H1 (cell line): ENCODE measurements around the gene LTBP1. TPM values are rescaled to one million over a fixed set of nuclear protein-coding genes. Genes with fewer than 3 reads are reported as not detected.

Source experiments
- CTCF ChIA-PET: fragments of 300-600 bp; sonication (Branson Sonifier 250); formaldehyde crosslinking; loops from one replicate; lab custom pipeline; 2021; ENCODE audit not compliant: partially characterized antibody; lab: Charles Lee
- POLR2A ChIA-PET: fragments of 300-600 bp; sonication (Branson Sonifier 250); formaldehyde crosslinking; loops from one replicate; lab custom pipeline; 2021; ENCODE audit warnings: inconsistent platforms; ENCODE audit not compliant: partially characterized antibody; lab: Charles Lee
- DNase-seq, 2 experiments: peaks; one replicate each; pipeline versions ENCODE4 v3.0.0 to v3.0.0-alpha.2; 2010 to 2022; ENCODE audit warnings: low spot score in 2 of 2, low read depth in 1 of 2, mixed read lengths in 1 of 2
- FAIRE-seq: peaks from 2 replicates; lab custom pipeline; 2011; peaks lifted over from hg19 to GRCh38; lab: Jason Lieb, UNC
- H2AFZ ChIP-seq: 2 replicates; pipeline ENCODE4 v1.8.1; 2012; ENCODE audit warnings: low read length, inconsistent platforms
- H2AK5ac ChIP-seq: 2 replicates; pipeline ENCODE4 v1.6.1; 2013; ENCODE audit warnings: low read depth, low read length
- H2BK120ac ChIP-seq: replicated peaks from 2 replicates; pipeline ENCODE3; 2013; ENCODE audit warnings: low read depth, low read length, inconsistent platforms
- H2BK12ac ChIP-seq: 2 replicates; pipeline ENCODE4 v1.6.1; 2013; ENCODE audit warnings: low read depth, low read length
- H2BK15ac ChIP-seq: 2 replicates; pipeline ENCODE4 v1.6.1; 2013; ENCODE audit warnings: low read length
- H2BK20ac ChIP-seq: 2 replicates; pipeline ENCODE4 v1.6.1; 2013; ENCODE audit warnings: low read length
- H2BK5ac ChIP-seq: 2 replicates; pipeline ENCODE4 v1.6.1; 2013; ENCODE audit warnings: low read depth, low read length
- H3K14ac ChIP-seq: 2 replicates; pipeline ENCODE4 v1.6.1; 2013; ENCODE audit warnings: inconsistent platforms; ENCODE audit not compliant: insufficient read length
- H3K18ac ChIP-seq: 2 replicates; pipeline ENCODE4 v1.6.1; 2013; ENCODE audit warnings: low read length; ENCODE audit errors: extremely low read depth
- H3K23ac ChIP-seq: 2 replicates; pipeline ENCODE4 v1.6.1; 2013; ENCODE audit warnings: inconsistent platforms; ENCODE audit not compliant: insufficient read length
- H3K23me2 ChIP-seq: 2 replicates; pipeline ENCODE4 v1.6.1; 2013; ENCODE audit warnings: low read depth, low read length
- H3K27ac ChIP-seq: 2 replicates; pipeline ENCODE4 v1.6.1; 2011; ENCODE audit warnings: low read depth, low read length, inconsistent platforms
- H3K27me3 ChIP-seq, 4 experiments: replicated peaks in 1 of 4; 1 replicate in 1 of 4; 2 replicates in 3 of 4; pipeline versions ENCODE4 v1.6.1 to v1.8.1; 2011 to 2013; ENCODE audit warnings: low read length in 3 of 4, mild to moderate bottlenecking in 3 of 4, inconsistent platforms in 2 of 4, mixed read lengths in 2 of 4, moderate library complexity in 1 of 4; ENCODE audit not compliant: control insufficient read depth in 3 of 4, insufficient read depth in 3 of 4; ENCODE audit errors: extremely low read depth in 1 of 4
- H3K36me3 ChIP-seq, 4 experiments: 2 replicates each; pipeline versions ENCODE4 v1.6.1 to v1.8.1; 2011 to 2013; ENCODE audit warnings: mild to moderate bottlenecking in 4 of 4, low read length in 3 of 4, moderate library complexity in 2 of 4, control low read depth in 1 of 4, inconsistent platforms in 1 of 4; ENCODE audit not compliant: insufficient read depth in 4 of 4, control insufficient read depth in 2 of 4
- H3K4ac ChIP-seq: replicated peaks from 2 replicates; pipeline ENCODE3; 2013; ENCODE audit warnings: low read length, low read depth, mixed read lengths, inconsistent platforms; ENCODE audit not compliant: insufficient read length
- H3K4me1 ChIP-seq, 4 experiments: replicated peaks in 1 of 4; 1 replicate in 1 of 4; 2 replicates in 3 of 4; pipeline versions ENCODE4 v1.6.1 to v1.8.1; 2011 to 2013; ENCODE audit warnings: low read length in 3 of 4, inconsistent platforms in 2 of 4, mixed read lengths in 1 of 4; ENCODE audit not compliant: insufficient read depth in 4 of 4, control insufficient read depth in 3 of 4
- H3K4me2 ChIP-seq, 2 experiments: 2 replicates each; pipeline versions ENCODE4 v1.6.1 to v1.8.1; 2011 to 2013; ENCODE audit warnings: low read depth in 2 of 2, low read length in 2 of 2, control low read depth in 1 of 2, inconsistent platforms in 1 of 2, mild to moderate bottlenecking in 1 of 2; ENCODE audit not compliant: insufficient read depth in 1 of 2
- H3K4me3 ChIP-seq, 4 experiments: fragments of 200-600, 300-600 bp in 1 of 4; sonication (generic), shearing (Covaris generic), sonication (Bioruptor Twin) in 1 of 4; 2 replicates each; pipeline versions ENCODE4 v1.5.1 to v1.8.1; 2011 to 2016; ENCODE audit warnings: low read length in 4 of 4, low read depth in 3 of 4, control low read depth in 2 of 4, inconsistent platforms in 2 of 4, mild to moderate bottlenecking in 2 of 4, mixed read lengths in 1 of 4, moderate library complexity in 1 of 4; ENCODE audit not compliant: insufficient read depth in 2 of 4; ENCODE audit errors: extremely low read depth in 1 of 4
- H3K56ac ChIP-seq: replicated peaks from 2 replicates; pipeline ENCODE3; 2013; ENCODE audit warnings: low read depth, mild to moderate bottlenecking, mixed read lengths, low read length, inconsistent platforms; ENCODE audit not compliant: insufficient read length
- H3K79me1 ChIP-seq: 2 replicates; pipeline ENCODE4 v1.6.1; 2013; ENCODE audit warnings: low read depth, low read length, control low read depth
- H3K79me2 ChIP-seq, 2 experiments: 2 replicates each; pipeline versions ENCODE4 v1.6.1 to v1.8.1; 2012 to 2013; ENCODE audit warnings: low read length in 2 of 2, mild to moderate bottlenecking in 2 of 2, inconsistent platforms in 1 of 2; ENCODE audit not compliant: insufficient read depth in 2 of 2, control insufficient read depth in 1 of 2
- H3K9ac ChIP-seq, 4 experiments: replicated peaks in 1 of 4; 1 replicate in 1 of 4; 2 replicates in 3 of 4; pipeline versions ENCODE4 v1.6.1 to v1.8.1; 2011 to 2013; ENCODE audit warnings: low read depth in 3 of 4, low read length in 3 of 4, control low read depth in 2 of 4, mild to moderate bottlenecking in 2 of 4, moderate library complexity in 2 of 4, inconsistent platforms in 1 of 4; ENCODE audit errors: extremely low read depth in 1 of 4
- H3K9me3 ChIP-seq, 2 experiments: 2 replicates each; pipeline versions ENCODE4 v1.6.1 to v1.8.1; 2012 to 2013; ENCODE audit warnings: mild to moderate bottlenecking in 2 of 2, moderate library complexity in 2 of 2, control low read depth in 1 of 2, inconsistent platforms in 1 of 2, low read depth in 1 of 2, low read length in 1 of 2, mixed read lengths in 1 of 2; ENCODE audit not compliant: insufficient read depth in 2 of 2
- H4K20me1 ChIP-seq, 2 experiments: replicated peaks in 1 of 2; 2 replicates each; pipeline versions ENCODE3 to v1.8.1; 2011 to 2013; ENCODE audit warnings: inconsistent platforms in 2 of 2, low read length in 2 of 2, mild to moderate bottlenecking in 1 of 2; ENCODE audit not compliant: insufficient read depth in 2 of 2, control insufficient read depth in 1 of 2
- H4K5ac ChIP-seq: 2 replicates; pipeline ENCODE4 v1.6.1; 2013; ENCODE audit warnings: low read length, low read depth, mixed read lengths, inconsistent platforms; ENCODE audit not compliant: insufficient read length
- H4K8ac ChIP-seq: 2 replicates; pipeline ENCODE4 v1.8.0; 2013; ENCODE audit warnings: mild to moderate bottlenecking, moderate library complexity, low read length, inconsistent platforms; ENCODE audit not compliant: insufficient read depth; ENCODE audit errors: extremely low read depth
- H4K91ac ChIP-seq: replicated peaks from 2 replicates; pipeline ENCODE3; 2013; ENCODE audit warnings: low read length, mixed read lengths, inconsistent platforms; ENCODE audit not compliant: insufficient read length
- CTBP2 ChIP-seq: IDR thresholded peaks from 2 replicates; pipeline ENCODE4 v1.7.0; 2011; ENCODE audit warnings: borderline replicate concordance, mild to moderate bottlenecking, moderate library complexity, mixed read lengths, low read length; ENCODE audit not compliant: insufficient read depth, insufficient read length
- EGR1 ChIP-seq: IDR thresholded peaks from 2 replicates; pipeline ENCODE4 v1.6.1; 2011; ENCODE audit warnings: low read depth, low read length, borderline replicate concordance
- FOSL1 ChIP-seq: IDR thresholded peaks from 2 replicates; pipeline ENCODE4 v1.6.1; 2011; ENCODE audit warnings: mild to moderate bottlenecking, low read depth, low read length, moderate library complexity; ENCODE audit not compliant: insufficient read depth
- HDAC2 ChIP-seq, 2 experiments: fragments of 300-600 bp in 1 of 2; sonication (generic) in 1 of 2; IDR thresholded peaks; 2 replicates each; pipeline ENCODE4 v1.6.1; 2011 to 2012; ENCODE audit warnings: low read depth in 2 of 2, low read length in 2 of 2, mild to moderate bottlenecking in 2 of 2, moderate library complexity in 2 of 2, borderline replicate concordance in 1 of 2, inconsistent platforms in 1 of 2
- JUN ChIP-seq: IDR thresholded peaks from 2 replicates; pipeline ENCODE4 v1.6.1; 2011; ENCODE audit warnings: low read depth, mild to moderate bottlenecking, improper control_type of control experiment, low read length
- KDM1A ChIP-seq: fragments of 200-600, 300-600 bp; sonication (generic); IDR thresholded peaks from 2 replicates; pipeline ENCODE4 v1.7.1; 2016; ENCODE audit warnings: mild to moderate bottlenecking, low read length, borderline replicate concordance
- NANOG ChIP-seq: IDR thresholded peaks from 2 replicates; pipeline ENCODE4 v1.6.1; 2011; ENCODE audit warnings: low read length, low read depth, mild to moderate bottlenecking, inconsistent platforms; ENCODE audit not compliant: insufficient read depth, poor library complexity, severe bottlenecking
- SIRT6 ChIP-seq: IDR thresholded peaks from one replicate; pipeline ENCODE4 v1.7.1; 2012; ENCODE audit warnings: low read length, inconsistent platforms
- SUZ12 ChIP-seq: fragments of 200-600 bp; sonication (generic); IDR thresholded peaks from 2 replicates; pipeline ENCODE4 v1.6.1; 2012; ENCODE audit warnings: mild to moderate bottlenecking, inconsistent platforms, low read length, moderate library complexity, mixed read lengths
- TEAD4 ChIP-seq: IDR thresholded peaks from 2 replicates; pipeline ENCODE4 v1.6.1; 2012; ENCODE audit warnings: low read depth, low read length, inconsistent platforms, mixed read lengths
- polyA plus RNA-seq, 7 experiments: library from polyadenylated mRNA; depleted of rRNA in 3 of 7; stranded (reverse) in 5 of 7; unstranded in 2 of 7; fragments of >200 nt in 5 of 7; fragments of 200-250 nt in 2 of 7; gene quantifications; 1 replicate in 5 of 7; 2 replicates in 1 of 7; 4 replicates in 1 of 7; pipeline versions ENCODE4 v1.2.1 to v1.2.3, GENCODE V29; 2011 to 2013; ENCODE audit warnings: missing spikeins in 2 of 7, mixed read lengths in 2 of 7
- total RNA-seq: library from RNA; stranded (reverse); fragmentation: NEBNext Ultra II Directional; extraction: Animal tissue kit (Norgen Biotek cat#: 25700); gene quantifications from 2 replicates; pipeline ENCODE4 v1.2.1, GENCODE V29; 2021

Gene LTBP1
- total and polyA plus RNA-seq, 2 of the 8 experiments (the other 6 are each of a cell fraction or from before 2014, with no cell fraction given) = 15.4 to 24.7 TPM

- H2BK15ac ChIP-seq = no peak overlapping the region
- H4K91ac ChIP-seq = no peak overlapping the region
- ChIA-PET CTCF (interaction anchor here (1.6 kb wide), 1 partner anchor 15 kb away, joined by 3 read pairs; no protein-coding TSS in a partner anchor), POLR2A (no interaction called here)
- TF ChIP-seq FOSL1 (no peak), TEAD4 (no peak), HDAC2 (IDR thresholded peaks at IDR 0.05; ENCODE audit: borderline replicate concordance in 1 of 2, low read depth in 2 of 2, low read length in 2 of 2) (no peak), KDM1A (no peak), NANOG (no peak), CTBP2 (no peak), SIRT6 (no peak), JUN (no peak), EGR1 (no peak), SUZ12 (no peak)
- H3K27me3 ChIP-seq = no peaks in the 10 kb centered on the region
- H3K9ac ChIP-seq = no peak overlapping the region
- H3K9me3 ChIP-seq = no peaks in the 10 kb centered on the region
- no peak overlapping the region for H3K23ac ChIP-seq
- H3K18ac ChIP-seq = no peak overlapping the region
- H3K79me1 ChIP-seq = no peaks in the 10 kb centered on the region
- no peaks in the 10 kb centered on the region for H3K79me2 ChIP-seq
- no peak overlapping the region for H2BK120ac ChIP-seq
- no peaks in the 10 kb centered on the region for H3K23me2 ChIP-seq
- no peak overlapping the region for H3K4me2 ChIP-seq
- H3K56ac ChIP-seq = no peak overlapping the region
- H4K8ac ChIP-seq = no peak overlapping the region
- no peak for FAIRE-seq
- no peak overlapping the region for H4K5ac ChIP-seq
- H3K36me3 ChIP-seq = no peaks in the 10 kb centered on the region
- H2AFZ ChIP-seq = no peak overlapping the region
- no peak overlapping the region for H3K14ac ChIP-seq
- no peaks in the 10 kb centered on the region for H3K4me1 ChIP-seq
- no peak overlapping the region for H2AK5ac ChIP-seq
- no peak for DNase-seq
- no peak overlapping the region for H3K27ac ChIP-seq
- no peak overlapping the region for H3K4me3 ChIP-seq
- no peaks in the 10 kb centered on the region for H4K20me1 ChIP-seq
- H2BK5ac ChIP-seq = no peak overlapping the region
- no peak overlapping the region for H2BK20ac ChIP-seq
- no peak overlapping the region for H3K4ac ChIP-seq
- H2BK12ac ChIP-seq = no peak overlapping the region
Observed at GRCh38 chr2:33230195-33230594, 283.4 kb downstream of the LTBP1 start.
